GM21360 (cell line): ENCODE data around the gene HIPK1.
"Not testable (repeated sequence)": the region's sequence is repeated elsewhere in the genome, so short reads cannot be mapped to it uniquely, and the experiment has no call there.

Source experiments
- ATAC-seq: cut with Tn5 transposase; IDR thresholded peaks from one replicate; pipeline ENCODE4 v1.9.1; 2021; ENCODE audit warnings: mild to moderate bottlenecking, moderate library complexity; ENCODE audit not compliant: unreplicated experiment

HIPK1 gene

DNA sequence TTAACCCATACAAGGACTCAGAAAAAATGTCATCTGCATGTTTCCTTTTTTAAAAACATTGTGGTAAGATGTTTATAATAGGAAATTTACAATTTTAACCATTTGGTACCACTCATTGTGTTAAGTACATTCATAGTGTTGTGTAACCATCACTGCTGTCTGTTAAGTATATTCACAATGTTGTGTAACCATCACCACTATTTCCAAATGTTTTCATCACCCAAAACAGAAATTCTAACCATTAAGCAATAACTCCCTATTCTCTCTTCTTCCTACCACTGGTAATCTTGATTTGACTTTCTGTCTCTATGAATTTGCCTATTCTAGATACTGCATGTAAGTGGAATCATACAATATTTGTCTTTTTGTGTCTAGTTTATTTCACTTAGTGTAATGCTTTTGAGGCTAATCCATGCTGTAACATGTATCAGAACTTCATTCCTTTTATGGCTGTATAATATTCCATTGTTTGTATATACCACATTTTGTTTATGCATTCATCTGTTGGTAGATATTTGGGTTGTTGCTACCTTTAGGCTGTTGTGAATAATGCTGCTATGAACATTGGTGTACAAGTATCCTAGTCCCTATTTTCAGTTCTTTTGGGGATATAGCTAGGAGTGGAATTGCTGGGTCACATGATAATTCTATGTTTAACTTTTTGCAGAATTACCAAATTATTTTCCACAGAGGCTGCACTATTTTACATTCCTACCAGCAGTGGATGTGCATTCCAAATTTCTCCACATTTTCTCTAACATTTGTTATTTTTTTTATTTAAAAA lies 14.1 kb downstream of the HIPK1 start:
- no peak for ATAC-seq

DNA sequence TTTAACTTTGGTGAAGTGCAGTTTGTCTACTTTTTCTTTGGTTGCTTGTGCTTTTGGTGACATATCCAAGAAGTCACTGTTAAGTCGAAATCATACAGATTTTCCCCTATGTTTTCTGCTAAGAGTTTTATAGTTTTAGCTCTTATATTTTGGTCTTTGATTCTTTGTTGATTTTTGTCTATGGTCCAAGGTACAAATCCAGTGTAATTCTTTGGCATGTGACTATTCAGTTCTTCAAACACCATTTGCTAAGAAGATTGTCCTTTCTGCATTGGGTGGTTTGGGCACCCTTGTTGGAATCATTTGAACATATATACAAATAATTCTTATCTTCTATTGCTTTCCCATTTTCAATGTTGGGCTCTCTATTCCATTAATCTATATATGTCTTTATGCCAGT lies 16.2 kb downstream of the HIPK1 start:
- ATAC-seq: no peak

DNA sequence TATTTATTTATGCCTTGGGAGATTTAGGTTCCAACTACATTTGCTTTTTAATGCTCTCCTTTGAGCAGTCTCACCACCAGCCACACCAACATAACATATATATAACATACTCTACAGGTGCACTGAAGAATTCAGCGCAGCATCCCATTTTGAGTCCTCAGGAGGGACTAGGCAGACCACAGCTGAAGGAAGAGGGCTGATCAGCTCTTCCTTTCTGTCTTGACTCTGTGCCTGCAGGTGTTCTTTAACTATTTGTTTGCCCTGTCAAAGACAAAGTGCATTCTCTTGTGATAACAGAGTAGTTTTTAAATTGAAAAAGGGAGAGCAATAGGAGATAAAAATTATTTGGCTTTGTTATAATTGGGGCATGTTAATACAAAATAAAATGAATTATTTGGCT lies 17.0 kb downstream of the HIPK1 start:
- no peak for ATAC-seq

DNA sequence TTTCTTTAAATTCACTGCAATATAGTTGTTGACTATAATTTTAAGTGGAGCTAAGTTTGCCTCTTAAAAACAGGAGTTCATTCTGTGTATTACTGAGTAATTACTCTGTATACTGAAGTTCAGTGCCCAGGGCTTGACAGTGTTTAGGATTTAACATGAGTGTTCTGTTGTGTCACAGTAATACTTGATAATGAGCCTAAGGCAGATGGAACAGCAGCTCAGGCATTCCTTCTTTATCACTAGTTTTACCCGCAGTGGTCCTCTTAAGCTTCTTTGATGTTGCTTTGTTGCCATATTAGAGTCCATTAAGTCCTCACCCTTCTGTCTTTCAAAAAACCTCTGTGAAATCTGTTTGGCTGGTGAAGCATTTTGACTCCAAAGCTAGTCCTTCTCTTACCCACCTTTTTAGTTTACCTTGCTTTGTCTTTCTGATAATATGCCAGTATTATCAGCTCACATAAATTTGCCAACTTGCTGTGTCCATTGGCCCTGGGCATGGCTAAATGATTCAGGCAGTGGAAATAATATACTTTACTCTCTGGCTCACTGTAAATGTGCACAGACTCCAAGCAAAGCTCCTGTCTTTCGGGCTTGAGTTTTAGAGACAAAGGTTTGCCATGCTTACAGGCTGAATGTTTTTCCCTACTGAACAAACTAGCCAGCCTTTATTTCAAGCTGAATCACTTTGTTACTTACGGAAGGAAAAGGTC lies 17.7 kb downstream of the HIPK1 start:
- ATAC-seq: no peak

DNA sequence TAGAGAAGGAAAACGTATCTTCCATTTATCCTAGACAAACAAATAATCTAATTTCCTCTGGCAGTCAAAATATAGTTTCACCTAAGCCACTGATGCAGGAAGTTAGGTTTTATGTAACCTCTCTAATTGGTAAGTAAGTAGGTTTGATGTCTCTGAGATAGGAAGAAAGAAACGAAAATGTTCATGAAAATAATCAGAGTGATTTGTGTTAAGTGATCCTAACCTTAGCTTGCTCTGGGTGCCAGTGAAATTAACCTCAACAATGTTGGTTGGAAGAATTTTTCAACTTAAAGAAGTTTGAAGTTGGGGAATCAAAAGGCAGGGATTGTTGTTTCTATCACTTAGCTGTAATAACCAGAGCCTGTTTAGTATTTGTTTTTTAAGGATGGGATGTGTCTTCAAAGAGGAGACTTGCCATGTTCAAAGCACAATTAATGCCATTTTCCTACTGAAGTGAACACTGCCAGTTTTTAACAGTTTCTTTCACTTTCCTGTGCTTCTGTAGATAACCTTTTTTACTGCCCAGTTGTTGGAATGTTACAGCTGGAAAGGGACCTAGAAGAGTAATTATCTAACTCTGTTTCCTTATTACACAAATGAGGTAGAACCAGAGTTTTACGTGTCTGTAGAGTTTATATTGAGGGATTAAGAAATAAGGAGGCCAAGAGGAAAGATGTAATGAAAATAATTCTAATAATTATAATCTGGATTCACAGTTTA lies 18.4 kb downstream of the HIPK1 start:
- no peak for ATAC-seq

DNA sequence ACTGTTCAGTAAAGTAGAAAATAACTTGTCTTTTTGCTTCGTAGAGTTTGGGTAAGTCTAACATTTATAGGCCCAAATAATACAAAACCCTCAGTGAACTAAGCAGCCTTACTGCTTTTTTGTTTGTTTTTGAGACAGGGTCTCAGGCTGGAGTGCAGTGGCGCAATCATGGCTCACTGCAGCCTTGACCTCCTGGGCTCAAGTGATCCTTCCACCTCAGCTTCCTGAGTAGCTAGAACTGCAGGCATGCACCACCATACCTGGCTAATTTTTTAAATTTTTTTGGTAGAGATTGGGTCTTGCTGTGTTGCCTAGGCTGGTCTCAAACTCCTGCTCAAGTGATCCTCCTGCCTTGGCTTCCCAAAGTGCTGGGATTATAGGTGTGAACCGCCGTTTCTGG lies 19.0 kb downstream of the HIPK1 start:
- not testable (repeated sequence) for ATAC-seq

DNA sequence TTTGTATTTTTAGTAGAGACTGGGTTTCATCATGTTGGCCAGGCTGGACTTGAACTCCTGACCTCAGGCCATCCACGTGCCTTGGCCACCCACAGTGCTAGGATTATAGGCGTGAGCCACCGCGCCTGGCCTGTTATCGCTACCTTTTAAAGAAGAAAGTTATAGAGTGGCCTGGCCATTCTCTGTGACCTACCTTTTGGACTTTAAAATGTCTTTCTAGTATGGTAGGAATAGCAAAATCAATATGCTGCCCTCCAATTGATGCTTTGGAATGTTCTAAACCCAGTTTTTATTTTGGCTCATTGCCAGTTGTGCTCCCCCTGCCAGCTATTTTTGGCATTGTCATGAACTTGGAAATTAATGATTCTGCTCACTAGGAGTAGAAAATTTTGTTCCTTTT lies 19.9 kb downstream of the HIPK1 start:
- no peak for ATAC-seq

DNA sequence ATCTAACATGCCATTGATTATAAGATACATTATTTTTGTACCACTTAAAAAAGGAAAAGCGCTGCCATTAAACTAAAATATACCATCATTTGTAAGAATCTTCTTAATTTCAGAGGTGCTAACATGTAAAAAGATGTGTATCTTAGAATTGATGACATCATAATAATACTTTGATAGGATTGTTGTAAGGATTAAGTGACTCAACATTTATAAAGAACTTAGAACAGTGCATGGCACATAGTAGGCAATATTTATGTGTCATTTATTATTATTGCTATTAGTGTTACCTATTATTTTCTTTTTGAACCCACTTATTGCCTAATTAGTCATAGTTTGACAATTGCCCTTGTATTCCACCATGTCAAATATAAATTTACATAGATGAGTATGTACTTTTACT lies 21.8 kb downstream of the HIPK1 start:
- ATAC-seq: no peak

DNA sequence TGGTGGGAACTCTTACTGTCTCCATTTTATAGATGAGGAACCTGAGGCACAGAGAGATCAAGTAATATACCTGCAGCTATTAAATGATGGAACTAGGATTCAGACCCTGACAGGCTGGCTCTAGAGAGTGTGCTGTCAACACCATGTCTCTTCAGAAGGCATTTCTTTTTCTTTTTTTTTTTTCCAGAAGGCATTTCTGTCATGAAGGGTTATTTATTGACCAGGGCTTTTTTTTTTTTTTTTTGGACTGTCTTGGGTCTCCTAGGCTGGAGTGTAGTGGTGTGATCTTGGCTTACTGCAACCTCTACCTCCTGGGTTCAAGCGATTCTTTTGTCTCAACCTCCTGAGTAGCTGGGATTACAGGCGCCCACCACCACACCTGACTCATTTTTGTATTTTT lies 22.6 kb downstream of the HIPK1 start:
- no peak for ATAC-seq

DNA sequence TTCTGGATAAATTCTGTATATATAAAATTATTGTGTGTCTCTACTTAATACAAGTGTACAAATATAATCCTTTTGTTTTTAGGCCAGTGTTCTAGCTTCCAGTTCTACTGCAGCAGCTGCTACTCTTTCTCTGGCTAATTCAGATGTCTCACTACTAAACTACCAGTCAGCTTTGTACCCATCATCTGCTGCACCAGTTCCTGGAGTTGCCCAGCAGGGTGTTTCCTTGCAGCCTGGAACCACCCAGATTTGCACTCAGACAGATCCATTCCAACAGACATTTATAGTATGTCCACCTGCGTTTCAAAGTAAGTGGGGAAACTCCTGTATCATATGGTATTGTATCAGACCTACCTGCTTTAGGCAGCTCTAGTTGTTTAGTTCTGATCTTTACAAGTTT lies 28.9 kb downstream of the HIPK1 start:
- ATAC-seq: no peak

DNA sequence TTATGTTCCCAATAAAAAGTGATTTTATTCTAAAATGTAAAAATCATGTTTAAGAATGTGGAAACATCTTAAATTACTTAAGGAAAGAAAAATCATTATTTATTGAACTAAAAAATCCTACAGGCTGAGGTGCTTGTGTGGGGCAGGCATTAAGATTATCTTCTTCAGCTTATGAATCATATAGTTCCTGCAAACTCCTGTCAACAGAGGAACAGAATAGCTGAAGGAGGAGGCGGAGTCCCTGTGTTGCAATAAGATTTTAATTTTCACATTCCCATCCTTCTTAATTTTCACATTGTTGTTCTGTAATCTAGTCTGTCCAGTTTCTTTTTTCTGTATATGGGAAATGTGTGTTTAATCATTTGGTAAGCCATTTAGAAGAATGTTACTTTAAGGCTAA lies 29.6 kb downstream of the HIPK1 start:
- no peak for ATAC-seq

DNA sequence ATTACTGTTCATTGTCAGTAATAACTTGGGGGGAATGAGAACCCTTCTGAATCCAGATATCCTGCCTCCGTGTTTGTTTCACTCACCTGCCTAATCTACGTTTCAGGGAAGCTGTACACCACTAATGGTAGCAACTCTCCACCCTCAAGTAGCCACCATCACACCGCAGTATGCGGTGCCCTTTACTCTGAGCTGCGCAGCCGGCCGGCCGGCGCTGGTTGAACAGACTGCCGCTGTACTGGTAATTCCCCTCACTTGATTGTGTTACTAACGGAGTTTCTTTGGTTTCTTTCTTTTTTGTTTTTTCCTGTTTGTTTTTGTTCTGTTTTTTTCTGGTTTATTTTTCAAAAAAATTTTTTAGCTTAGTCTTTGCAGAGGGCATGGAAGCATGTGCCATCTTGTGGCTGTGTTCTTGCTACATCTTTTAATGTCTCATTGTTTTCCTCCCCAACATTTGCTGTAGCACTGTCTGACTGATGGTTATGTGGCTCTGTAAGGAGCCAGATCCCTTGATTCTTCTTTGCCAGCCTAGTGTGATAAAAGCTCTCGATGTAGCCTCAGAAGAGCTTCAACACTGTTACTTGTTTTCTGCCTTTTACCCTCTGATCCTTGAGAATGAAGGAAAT lies 34.3 kb downstream of the HIPK1 start:
- ATAC-seq: no peak

DNA sequence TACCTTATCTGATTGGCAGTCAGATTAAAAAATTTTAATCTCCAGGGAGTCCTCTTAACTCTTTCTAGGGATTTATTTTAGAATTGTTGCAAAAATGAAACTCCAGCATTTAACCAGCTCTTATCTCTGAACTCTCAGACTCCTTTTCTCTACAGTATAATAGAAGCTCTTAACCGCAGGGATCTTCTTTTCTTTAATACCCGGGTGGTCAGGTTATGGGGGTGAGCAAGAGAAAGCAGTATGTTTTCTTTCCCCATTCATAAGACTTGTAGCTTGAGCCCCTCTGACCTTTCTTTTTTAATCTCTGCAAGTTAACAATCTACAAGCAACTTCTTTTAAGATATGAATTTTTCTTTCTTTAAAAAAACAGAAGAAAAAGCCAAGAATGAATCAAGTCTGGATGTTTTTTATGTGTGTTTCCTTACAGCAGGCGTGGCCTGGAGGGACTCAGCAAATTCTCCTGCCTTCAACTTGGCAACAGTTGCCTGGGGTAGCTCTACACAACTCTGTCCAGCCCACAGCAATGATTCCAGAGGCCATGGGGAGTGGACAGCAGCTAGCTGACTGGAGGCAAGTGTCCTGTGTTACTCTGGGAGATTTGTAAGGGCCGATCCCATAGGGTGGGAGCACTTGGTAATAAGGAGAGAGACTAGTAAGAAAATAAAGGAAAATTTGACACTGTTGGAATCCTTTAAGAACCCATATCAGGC lies 36.7 kb downstream of the HIPK1 start:
- no peak for ATAC-seq

DNA sequence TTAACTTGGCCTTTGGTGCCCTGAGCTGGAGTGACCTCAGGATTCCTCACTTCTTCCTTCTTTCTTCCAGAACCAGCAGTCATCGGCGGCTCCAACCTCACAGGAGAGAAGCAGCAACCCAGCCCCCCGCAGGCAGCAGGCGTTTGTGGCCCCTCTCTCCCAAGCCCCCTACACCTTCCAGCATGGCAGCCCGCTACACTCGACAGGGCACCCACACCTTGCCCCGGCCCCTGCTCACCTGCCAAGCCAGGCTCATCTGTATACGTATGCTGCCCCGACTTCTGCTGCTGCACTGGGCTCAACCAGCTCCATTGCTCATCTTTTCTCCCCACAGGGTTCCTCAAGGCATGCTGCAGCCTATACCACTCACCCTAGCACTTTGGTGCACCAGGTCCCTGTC lies 43.8 kb downstream of the HIPK1 start:
- no peak for ATAC-seq

DNA sequence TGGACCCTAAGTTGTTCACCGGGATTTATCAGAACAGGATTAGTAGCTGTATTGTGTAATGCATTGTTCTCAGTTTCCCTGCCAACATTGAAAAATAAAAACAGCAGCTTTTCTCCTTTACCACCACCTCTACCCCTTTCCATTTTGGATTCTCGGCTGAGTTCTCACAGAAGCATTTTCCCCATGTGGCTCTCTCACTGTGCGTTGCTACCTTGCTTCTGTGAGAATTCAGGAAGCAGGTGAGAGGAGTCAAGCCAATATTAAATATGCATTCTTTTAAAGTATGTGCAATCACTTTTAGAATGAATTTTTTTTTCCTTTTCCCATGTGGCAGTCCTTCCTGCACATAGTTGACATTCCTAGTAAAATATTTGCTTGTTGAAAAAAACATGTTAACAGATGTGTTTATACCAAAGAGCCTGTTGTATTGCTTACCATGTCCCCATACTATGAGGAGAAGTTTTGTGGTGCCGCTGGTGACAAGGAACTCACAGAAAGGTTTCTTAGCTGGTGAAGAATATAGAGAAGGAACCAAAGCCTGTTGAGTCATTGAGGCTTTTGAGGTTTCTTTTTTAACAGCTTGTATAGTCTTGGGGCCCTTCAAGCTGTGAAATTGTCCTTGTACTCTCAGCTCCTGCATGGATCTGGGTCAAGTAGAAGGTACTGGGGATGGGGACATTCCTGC lies 46.2 kb downstream of the HIPK1 start:
- ATAC-seq: no peak

DNA sequence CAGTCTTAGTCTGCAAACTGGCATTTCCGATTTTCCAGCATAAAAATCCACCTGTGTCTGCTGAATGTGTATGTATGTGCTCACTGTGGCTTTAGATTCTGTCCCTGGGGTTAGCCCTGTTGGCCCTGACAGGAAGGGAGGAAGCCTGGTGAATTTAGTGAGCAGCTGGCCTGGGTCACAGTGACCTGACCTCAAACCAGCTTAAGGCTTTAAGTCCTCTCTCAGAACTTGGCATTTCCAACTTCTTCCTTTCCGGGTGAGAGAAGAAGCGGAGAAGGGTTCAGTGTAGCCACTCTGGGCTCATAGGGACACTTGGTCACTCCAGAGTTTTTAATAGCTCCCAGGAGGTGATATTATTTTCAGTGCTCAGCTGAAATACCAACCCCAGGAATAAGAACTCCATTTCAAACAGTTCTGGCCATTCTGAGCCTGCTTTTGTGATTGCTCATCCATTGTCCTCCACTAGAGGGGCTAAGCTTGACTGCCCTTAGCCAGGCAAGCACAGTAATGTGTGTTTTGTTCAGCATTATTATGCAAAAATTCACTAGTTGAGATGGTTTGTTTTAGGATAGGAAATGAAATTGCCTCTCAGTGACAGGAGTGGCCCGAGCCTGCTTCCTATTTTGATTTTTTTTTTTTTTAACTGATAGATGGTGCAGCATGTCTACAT lies 47.6 kb downstream of the HIPK1 start:
- ATAC-seq: no peak

DNA sequence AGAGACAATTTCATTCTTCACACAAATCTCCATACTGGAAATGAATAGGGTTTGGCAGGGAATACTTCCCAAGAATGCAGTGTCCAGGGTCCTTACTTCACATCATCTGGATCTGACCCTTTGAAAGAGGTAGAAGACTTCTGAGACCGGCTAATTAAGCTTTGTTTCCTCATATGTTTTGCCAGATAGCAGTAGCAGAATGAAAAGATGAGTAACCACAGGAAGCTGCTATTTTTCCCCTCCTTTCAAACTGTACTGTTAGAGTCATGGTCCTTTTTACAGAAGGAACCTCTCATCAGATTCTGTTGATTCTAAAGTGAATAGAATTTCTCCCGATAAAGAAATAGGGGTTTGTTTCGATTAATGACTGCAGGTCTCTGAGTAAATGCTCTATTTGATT lies 48.8 kb downstream of the HIPK1 start:
- no peak for ATAC-seq

DNA sequence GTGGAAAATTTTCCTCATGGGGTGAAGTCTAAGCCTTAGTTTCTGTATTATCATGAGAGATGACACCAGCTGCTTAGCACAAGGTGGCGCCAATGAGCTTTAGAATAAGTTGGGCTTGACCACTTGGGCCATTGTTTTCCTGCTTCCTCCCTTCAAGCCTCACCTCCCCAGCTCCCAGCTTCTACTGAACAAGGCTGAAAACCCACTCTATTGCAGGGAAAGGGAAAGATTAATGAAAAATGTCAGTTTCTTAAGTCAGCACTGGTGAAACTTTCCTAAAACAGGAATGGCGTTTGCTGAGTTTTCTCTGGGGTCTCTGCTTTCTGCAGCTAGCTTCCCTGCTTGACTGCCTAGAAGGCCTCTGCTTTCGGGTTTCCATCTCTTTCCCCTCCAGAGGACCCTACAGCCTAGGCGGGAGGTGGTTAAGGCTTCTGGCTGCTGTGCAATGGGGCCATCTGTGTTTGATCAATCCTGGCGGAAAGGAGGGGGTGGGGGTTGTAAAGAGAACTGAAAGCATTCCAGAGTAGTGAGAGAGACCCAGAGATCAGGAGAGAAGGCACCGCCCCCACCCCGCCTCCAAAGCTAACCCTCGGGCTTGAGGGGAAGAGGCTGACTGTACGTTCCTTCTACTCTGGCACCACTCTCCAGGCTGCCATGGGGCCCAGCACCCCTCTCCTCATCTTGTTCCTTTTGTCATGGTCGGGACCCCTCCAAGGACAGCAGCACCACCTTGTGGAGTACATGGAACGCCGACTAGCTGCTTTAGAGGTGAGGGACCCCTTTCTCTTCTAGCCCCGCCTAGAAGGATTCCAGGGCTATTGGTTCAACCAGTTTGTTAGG lies 50.0 kb downstream of the HIPK1 start, which contains the start of gene OLFML3:
Gene OLFML3, plus strand, starts transcription at position 612 of the 840 bp plus-strand sequence. Its CDS starts 43 bp downstream, at position 655.
- ATAC-seq: no peak

DNA sequence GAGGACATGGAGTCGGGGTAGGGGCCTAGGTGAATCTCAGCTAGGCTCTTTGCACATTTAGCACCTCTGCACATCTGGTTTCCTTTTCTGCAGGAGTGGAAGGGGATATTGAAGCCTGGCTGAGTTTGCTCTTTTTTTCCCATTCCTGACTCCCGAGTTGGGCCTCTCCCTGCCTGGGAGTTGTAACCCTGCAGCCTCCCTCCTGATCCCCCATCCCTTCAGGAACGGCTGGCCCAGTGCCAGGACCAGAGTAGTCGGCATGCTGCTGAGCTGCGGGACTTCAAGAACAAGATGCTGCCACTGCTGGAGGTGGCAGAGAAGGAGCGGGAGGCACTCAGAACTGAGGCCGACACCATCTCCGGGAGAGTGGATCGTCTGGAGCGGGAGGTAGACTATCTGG lies 51.0 kb downstream of the HIPK1 start:
- ATAC-seq: no peak
